B cell (primary cell): Measurements from ENCODE around the gene ADAMTS18.

ENCODE experiments used
- EZH2 ChIP-seq: IDR thresholded peaks from 2 replicates; pipeline ENCODE4 v1.6.1; 2012; ENCODE audit warnings: borderline replicate concordance, low read depth, mild to moderate bottlenecking, moderate library complexity, low read length; ENCODE audit not compliant: insufficient read depth, poor library complexity, severe bottlenecking
- TF ChIP-seq, protein P1 (sequence below): fragments of 200-600 bp; IDR thresholded peaks from one replicate; pipeline ENCODE4 v1.8.0; 2022; ENCODE audit warnings: antibody characterized with exemption, mild to moderate bottlenecking

DNA sequence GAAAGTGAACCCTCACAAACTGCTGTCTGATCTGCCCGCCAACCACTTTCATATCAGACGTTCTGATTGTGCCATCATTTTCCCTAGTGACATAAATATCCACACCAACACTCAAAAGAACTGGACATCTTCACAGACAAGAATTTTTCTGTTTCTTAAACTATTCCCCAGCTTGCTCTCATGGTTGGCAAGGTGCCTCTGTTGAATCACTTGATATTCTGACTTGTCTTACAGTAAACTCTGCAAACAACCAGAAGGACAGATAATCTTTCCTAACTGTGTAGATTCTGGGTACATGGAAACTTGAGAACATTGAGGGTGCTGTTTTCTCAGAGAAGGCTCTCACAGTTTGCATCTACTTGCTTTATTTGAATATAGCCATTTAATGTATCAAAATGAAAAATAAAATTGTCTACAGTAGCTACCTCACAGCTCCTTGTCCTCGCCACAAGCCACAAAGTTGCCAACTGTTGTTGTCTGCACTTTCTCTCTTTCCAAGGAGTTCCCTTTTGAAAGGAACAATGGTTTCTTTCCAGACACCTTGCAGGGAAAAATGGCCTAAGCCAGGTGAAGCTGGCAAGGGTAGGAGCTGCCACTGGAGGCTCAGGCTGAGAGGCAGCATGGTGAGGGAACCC lies 46.0 kb upstream of the ADAMTS18 start:
- TF ChIP-seq, protein P1, sequence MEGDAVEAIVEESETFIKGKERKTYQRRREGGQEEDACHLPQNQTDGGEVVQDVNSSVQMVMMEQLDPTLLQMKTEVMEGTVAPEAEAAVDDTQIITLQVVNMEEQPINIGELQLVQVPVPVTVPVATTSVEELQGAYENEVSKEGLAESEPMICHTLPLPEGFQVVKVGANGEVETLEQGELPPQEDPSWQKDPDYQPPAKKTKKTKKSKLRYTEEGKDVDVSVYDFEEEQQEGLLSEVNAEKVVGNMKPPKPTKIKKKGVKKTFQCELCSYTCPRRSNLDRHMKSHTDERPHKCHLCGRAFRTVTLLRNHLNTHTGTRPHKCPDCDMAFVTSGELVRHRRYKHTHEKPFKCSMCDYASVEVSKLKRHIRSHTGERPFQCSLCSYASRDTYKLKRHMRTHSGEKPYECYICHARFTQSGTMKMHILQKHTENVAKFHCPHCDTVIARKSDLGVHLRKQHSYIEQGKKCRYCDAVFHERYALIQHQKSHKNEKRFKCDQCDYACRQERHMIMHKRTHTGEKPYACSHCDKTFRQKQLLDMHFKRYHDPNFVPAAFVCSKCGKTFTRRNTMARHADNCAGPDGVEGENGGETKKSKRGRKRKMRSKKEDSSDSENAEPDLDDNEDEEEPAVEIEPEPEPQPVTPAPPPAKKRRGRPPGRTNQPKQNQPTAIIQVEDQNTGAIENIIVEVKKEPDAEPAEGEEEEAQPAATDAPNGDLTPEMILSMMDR: no peak
- no peak for TF ChIP-seq EZH2
